Activated naive CD8-positive, alpha-beta T cell treated with anti-CD3 and anti-CD28 coated beads, Interleukin-2, amount 10 ng/mL, durations not matched to agents 7 days and 5 days (primary cell): ENCODE data around the gene ATP6V0A1. TPM values are rescaled to one million over a fixed set of nuclear protein-coding genes. Genes with fewer than 3 reads are reported as not detected.
"Not testable (repeated sequence)": the region's sequence is repeated elsewhere in the genome, so short reads cannot be mapped to it uniquely, and the experiment has no call there.

Experiments
- ATAC-seq: fragments of 150-1000 bp; cut with Tn5 transposase; one replicate; pipeline ENCODE4 v1.10.0; 2021; ENCODE audit warnings: low read depth, moderate library complexity
- POLR2A ChIA-PET: fragments of 350-600 bp; sonication (Branson Sonifier 250); formaldehyde crosslinking; loops from one replicate; lab custom pipeline; 2021; ENCODE audit warnings: antibody characterized with exemption; lab: Charles Lee
- DNase-seq: peaks from one replicate; pipeline ENCODE4 v3.0.0; 2021
- H3K27ac Mint-ChIP-seq: one replicate; pipeline ENCODE4 v1.8.0; 2022; ENCODE audit warnings: mild to moderate bottlenecking, mixed read lengths
- H3K27me3 Mint-ChIP-seq: one replicate; pipeline ENCODE4 v1.8.0; 2022; ENCODE audit warnings: mild to moderate bottlenecking, moderate library complexity, mixed read lengths
- H3K36me3 Mint-ChIP-seq: one replicate; pipeline ENCODE4 v1.8.0; 2021; ENCODE audit warnings: mild to moderate bottlenecking, mixed read lengths
- H3K4me1 Mint-ChIP-seq: one replicate; pipeline ENCODE4 v1.8.0; 2021; ENCODE audit warnings: mixed read lengths
- H3K4me3 Mint-ChIP-seq: one replicate; pipeline ENCODE4 v1.8.0; 2022; ENCODE audit warnings: mild to moderate bottlenecking, moderate library complexity, mixed read lengths
- H3K9me3 Mint-ChIP-seq: one replicate; pipeline ENCODE4 v1.8.0; 2021; ENCODE audit warnings: mixed read lengths
- total RNA-seq, 2 experiments: library from RNA; stranded (reverse); gene quantifications; one replicate each; pipeline ENCODE4 v1.2.3, GENCODE V29; 2021

ATP6V0A1 gene
- 1 to 10 TPM; 8.1 TPM for total RNA-seq

- ATAC-seq (peak; percentile 92), DNase-seq (peak; percentile 92)
- no peaks in the 10 kb centered on the region for H3K9me3 Mint-ChIP-seq
- peaks cover 10% of the 10 kb centered on the region for H3K27me3 Mint-ChIP-seq
- H3K36me3 Mint-ChIP-seq = no peaks in the 10 kb centered on the region
- peaks cover 34% of the 10 kb centered on the region for H3K4me1 Mint-ChIP-seq
- H3K4me3 Mint-ChIP-seq = peak within 1 kb of the TSS; percentile 85
- POLR2A ChIA-PET = interaction anchor here (0.7 kb wide), 1 partner anchor 1727 kb away, joined by 3 read pairs; no protein-coding TSS in a partner anchor
- H3K27ac Mint-ChIP-seq = peak within 1 kb of the TSS; percentile 76
Observed at GRCh38 chr17:42458497-42459255, at the start of gene ATP6V0A1. Gene ATP6V0A1 (plus strand): TSS chr17:42458878. CDS start chr17:42460895, 2,017 bp downstream.

DNA sequence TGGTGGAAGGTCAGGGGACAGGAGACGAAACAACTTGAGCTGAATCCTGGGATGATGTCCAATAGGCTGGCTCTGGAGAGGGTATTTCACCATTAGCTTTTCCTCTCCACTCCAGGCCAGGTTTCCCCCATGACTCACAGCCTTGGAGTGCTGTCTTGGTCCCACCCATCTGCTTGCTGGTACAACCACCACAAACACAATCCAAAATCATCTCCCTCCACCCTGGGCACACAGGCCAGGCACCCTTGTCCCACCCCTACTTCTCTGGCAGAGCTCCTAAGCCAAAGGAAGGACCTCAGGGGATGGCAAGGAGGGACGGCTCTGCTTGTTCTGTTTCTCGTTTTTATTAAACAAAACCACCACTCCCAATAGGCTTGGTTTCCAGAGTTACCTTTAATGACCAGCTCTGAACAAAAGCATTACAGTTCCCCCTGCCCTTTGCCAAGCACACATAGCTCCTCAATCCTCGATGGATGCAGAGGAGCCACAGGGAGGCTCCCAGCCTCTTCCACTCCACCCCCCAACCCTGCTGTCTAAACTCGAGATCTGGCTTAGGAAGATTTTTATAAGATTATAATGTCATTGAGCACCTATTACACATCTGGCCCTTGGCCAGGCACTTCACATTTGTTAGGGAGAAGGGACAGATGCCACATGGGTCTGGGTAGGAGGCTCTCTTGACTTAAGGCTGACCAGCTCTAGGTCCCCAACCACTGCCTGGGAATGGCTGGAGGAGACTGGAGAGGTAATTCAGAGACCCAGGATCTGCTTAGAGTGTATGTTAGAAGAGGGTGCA is 49.0 kb upstream of the ATP6V0A1 start:
- H3K4me1 Mint-ChIP-seq = peaks cover 13% of the 10 kb centered on the region
- DNase-seq = no peak
- no peak for ATAC-seq
- no peaks in the 10 kb centered on the region for H3K36me3 Mint-ChIP-seq
- POLR2A ChIA-PET = interaction anchor here (0.5 kb wide), 1 partner anchor 161 kb away, joined by 5 read pairs; no protein-coding TSS in a partner anchor
- no peak overlapping the region for H3K27ac Mint-ChIP-seq
- H3K27me3 Mint-ChIP-seq = no peaks in the 10 kb centered on the region
- H3K9me3 Mint-ChIP-seq = no peaks in the 10 kb centered on the region
- H3K4me3 Mint-ChIP-seq = no peak overlapping the region

- H3K4me3 Mint-ChIP-seq = no peak overlapping the region
Observed at GRCh38 chr17:42410319-42410685, 48.4 kb upstream of the ATP6V0A1 start.

DNA sequence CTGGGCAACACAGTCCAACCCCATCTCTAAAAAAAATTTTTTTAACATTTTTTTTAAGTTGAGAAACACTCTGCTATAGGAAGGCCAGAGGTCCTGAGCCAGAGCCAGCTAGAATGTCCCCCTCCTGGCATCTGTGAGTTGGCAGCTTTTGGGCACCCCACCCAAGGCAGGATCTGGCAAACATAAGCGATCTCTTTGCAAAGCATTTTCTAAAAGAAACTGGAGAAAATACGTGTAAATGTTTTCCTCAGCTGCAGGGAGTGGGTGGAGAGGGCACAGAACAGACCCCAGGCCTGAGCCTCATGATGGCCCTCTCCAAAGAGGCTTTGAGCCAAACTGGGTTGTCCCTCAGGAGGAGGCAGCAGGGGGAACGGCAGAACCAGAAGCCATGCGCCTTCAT is 47.3 kb upstream of the ATP6V0A1 start:
- POLR2A ChIA-PET = no interaction called here
- H3K4me3 Mint-ChIP-seq = no peak overlapping the region
- no peak for ATAC-seq
- DNase-seq = no peak
- no peak overlapping the region for H3K27ac Mint-ChIP-seq
- peaks cover 2% of the 10 kb centered on the region for H3K36me3 Mint-ChIP-seq
- peaks cover 19% of the 10 kb centered on the region for H3K4me1 Mint-ChIP-seq
- no peaks in the 10 kb centered on the region for H3K9me3 Mint-ChIP-seq
- H3K27me3 Mint-ChIP-seq = no peaks in the 10 kb centered on the region

More at GRCh38 chr17:42410319-42410685, 48.4 kb upstream of the ATP6V0A1 start:
- ATAC-seq = no peak
- Mint-ChIP-seq H3K36me3 (peaks cover 2% of the 10 kb centered on the region), H3K27ac (no peak overlapping the region), H3K9me3 (no peaks in the 10 kb centered on the region), H3K27me3 (no peaks in the 10 kb centered on the region), H3K4me1 (peaks cover 18% of the 10 kb centered on the region)
- no peak for DNase-seq
- POLR2A ChIA-PET = interaction anchor here (0.5 kb wide), 1 partner anchor 162 kb away, joined by 5 read pairs; no protein-coding TSS in a partner anchor

DNA sequence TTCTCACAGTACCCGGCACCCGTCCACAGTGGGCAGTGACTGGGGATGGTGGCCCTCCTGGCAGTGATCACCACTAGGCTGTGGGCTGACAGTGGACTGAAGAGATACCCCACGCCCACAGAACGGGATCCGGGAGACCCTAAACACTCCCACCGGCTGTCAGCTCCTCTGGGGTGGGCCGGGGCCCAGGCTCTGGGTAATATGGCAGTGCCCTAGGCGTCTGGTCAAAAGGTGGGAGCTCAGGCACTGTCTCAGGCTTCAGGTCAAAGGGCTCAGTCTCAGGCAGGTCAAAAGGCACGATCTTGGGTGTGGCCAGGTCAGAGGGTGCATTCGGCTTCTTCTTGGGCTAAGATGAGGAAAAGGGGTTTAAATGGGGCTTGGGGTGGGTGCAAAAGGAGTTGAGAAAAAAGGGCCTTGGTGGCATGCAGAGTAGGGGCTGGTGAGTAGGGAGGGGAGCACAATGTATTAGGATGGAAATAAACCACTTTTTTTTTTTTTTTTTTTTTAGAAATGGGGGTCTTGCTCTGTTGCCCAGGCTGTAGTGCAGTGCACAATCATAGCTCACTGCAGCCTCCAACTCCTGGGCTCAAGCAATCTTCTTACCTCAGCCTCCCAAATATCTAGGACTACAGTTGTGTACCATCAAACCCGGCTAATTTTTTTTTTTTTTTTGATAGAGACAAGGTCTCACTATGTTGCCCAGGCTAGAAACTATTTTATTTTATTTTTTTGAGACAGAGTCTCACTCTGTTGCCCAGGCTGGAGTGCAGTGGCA is 46.6 kb upstream of the ATP6V0A1 start:
- H3K4me3 Mint-ChIP-seq = no peak overlapping the region
- POLR2A ChIA-PET = interaction anchor here (0.6 kb wide), 1 partner anchor 483 kb away, joined by 5 read pairs; no protein-coding TSS in a partner anchor
- DNase-seq (no peak), ATAC-seq (no peak)
- no peak overlapping the region for H3K27ac Mint-ChIP-seq
- H3K27me3 Mint-ChIP-seq = no peaks in the 10 kb centered on the region
- peaks cover 2% of the 10 kb centered on the region for H3K36me3 Mint-ChIP-seq
- H3K4me1 Mint-ChIP-seq = peaks cover 17% of the 10 kb centered on the region
- H3K9me3 Mint-ChIP-seq = no peaks in the 10 kb centered on the region

GRCh38 chr17:42413464-42414040 is 45.1 kb upstream of the ATP6V0A1 start:
- DNase-seq (no peak), ATAC-seq (no peak)
- Mint-ChIP-seq H3K27ac (no peak overlapping the region), H3K27me3 (no peaks in the 10 kb centered on the region), H3K4me1 (peaks cover 13% of the 10 kb centered on the region), H3K9me3 (no peaks in the 10 kb centered on the region), H3K36me3 (peaks cover 2% of the 10 kb centered on the region), H3K4me3 (no peak overlapping the region)
- POLR2A ChIA-PET = interaction anchor here (0.5 to 2.0 kb wide), 4 partner anchors 123 to 163 kb away, joined by 4 to 5 read pairs (median 4); partner anchors contain the start of gene NAGLU

- POLR2A ChIA-PET = interaction anchor here (0.5 to 2.0 kb wide), 6 partner anchors 25 to 121 kb away, joined by 3 to 6 read pairs (median 4); partner anchors contain the start of genes NAGLU and STAT3
- no peaks in the 10 kb centered on the region for H3K9me3 Mint-ChIP-seq
- peak; percentile 93 for ATAC-seq
- peaks cover 16% of the 10 kb centered on the region for H3K4me1 Mint-ChIP-seq
- H3K36me3 Mint-ChIP-seq = peaks cover 2% of the 10 kb centered on the region
- H3K27me3 Mint-ChIP-seq = peaks cover 6% of the 10 kb centered on the region
- peak overlapping the region; percentile 96 for H3K27ac Mint-ChIP-seq
- DNase-seq = peak; percentile 64
- H3K4me3 Mint-ChIP-seq = peak overlapping the region; percentile 89
Observed at GRCh38 chr17:42414704-42415409, 43.8 kb upstream of the ATP6V0A1 start.

- H3K27ac Mint-ChIP-seq, POLR2A ChIA-PET, H3K9me3 Mint-ChIP-seq, H3K4me3 Mint-ChIP-seq, H3K36me3 Mint-ChIP-seq, ATAC-seq, DNase-seq: not testable (repeated sequence)
- Mint-ChIP-seq H3K4me1 (peaks cover 24% of the 10 kb centered on the region), H3K27me3 (peaks cover 24% of the 10 kb centered on the region)
Observed at GRCh38 chr17:42417981-42418380, 40.7 kb upstream of the ATP6V0A1 start.

DNA sequence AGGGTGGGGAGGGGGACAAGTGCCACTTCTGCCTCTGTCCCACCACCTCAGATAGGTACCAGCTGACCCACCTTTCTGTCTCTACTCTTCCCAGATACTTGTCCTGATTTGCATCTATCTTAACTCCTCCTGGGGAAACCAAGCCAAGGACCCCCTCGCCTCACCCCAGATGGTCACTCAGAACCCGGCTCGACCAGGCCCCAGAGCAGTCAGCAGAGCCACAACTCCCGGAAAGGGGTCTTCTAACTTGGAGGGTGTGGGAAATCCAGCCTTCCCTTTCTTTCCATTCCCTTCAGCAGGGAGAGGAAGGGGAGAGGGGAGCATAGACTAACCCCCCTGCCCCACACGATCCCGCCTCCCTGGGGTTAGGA is 37.6 kb upstream of the ATP6V0A1 start:
- Mint-ChIP-seq H3K27me3 (peaks cover 51% of the 10 kb centered on the region), H3K4me1 (peaks cover 11% of the 10 kb centered on the region), H3K9me3 (no peaks in the 10 kb centered on the region), H3K27ac (no peak overlapping the region), H3K4me3 (peak overlapping the region; percentile 59), H3K36me3 (no peaks in the 10 kb centered on the region)
- POLR2A ChIA-PET = no interaction called here
- no peak for ATAC-seq
- no peak for DNase-seq

GRCh38 chr17:42421507-42422338 is 37.0 kb upstream of the ATP6V0A1 start:
- POLR2A ChIA-PET = interaction anchor here (1.4 kb wide), 1 partner anchor 145 kb away, joined by 4 read pairs; the partner anchor contains the start of gene MLX
- Mint-ChIP-seq H3K9me3 (no peaks in the 10 kb centered on the region), H3K4me1 (peaks cover 11% of the 10 kb centered on the region), H3K27ac (no peak overlapping the region), H3K4me3 (peak overlapping the region; percentile 79), H3K27me3 (peaks cover 54% of the 10 kb centered on the region), H3K36me3 (no peaks in the 10 kb centered on the region)
- DNase-seq = peak; percentile 49
- peak; percentile 19 for ATAC-seq

GRCh38 chr17:42422412-42422957 is 36.2 kb upstream of the ATP6V0A1 start:
- Mint-ChIP-seq H3K27ac (peak overlapping the region; percentile 49), H3K4me3 (peak overlapping the region; percentile 88), H3K4me1 (peaks cover 11% of the 10 kb centered on the region), H3K9me3 (no peaks in the 10 kb centered on the region), H3K27me3 (peaks cover 59% of the 10 kb centered on the region), H3K36me3 (no peaks in the 10 kb centered on the region)
- ATAC-seq = peak; percentile 68
- DNase-seq = peak; percentile 61
- POLR2A ChIA-PET = interaction anchor here (1.4 kb wide), 1 partner anchor 145 kb away, joined by 4 read pairs; the partner anchor contains the start of gene MLX
